ENCODE data around the gene EFNA5.

The EFNA5 gene

DNA sequence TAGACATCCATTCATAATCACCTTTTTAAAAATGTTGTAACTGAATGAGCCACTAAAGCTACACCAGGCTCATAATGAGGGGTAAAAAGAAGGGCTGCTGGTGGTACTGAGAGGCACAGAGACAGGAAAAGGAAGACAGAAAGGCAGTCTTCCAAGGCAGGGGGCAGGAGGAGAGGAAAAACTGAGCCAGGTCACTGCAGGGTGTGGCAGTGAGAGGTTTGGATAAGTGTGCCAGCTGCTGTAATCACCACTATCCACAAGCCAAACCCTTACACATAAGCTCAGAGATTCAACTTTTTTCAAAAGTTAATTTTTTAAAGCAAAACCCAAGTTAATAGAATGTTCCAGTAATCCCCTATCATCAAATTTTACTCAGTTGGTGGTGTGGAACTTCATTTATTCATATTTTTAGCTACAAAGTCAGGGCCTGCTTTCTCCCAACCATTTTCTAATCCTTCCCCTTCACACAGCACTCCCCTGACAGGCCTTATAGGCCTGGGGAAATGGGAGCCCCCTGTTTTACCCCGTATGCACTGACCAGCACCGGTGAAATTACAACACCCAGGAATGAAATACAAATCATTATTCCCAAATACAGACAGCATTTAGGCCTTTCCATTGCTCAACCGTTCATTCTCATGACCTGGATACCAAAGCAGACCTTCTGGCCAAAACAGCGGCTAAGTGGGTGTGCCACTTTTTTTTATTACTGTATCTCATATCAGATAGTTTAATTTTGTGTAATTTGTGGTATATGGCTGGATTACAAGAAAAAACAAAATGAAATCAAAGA is 76.3 kb downstream of the EFNA5 start:
- no peaks in the 10 kb centered on the region for H3F3A ChIP-seq (ENCODE audit: insufficient read depth, low read length)
- no peaks in the 10 kb centered on the region for H3K79me2 ChIP-seq (ENCODE audit: insufficient read depth, low read length)
- no peak overlapping the region for H3K9ac ChIP-seq (ENCODE audit: low read length)
- no peaks in the 10 kb centered on the region for H3K9me3 ChIP-seq (ENCODE audit: low read length)
- H3K4me3 ChIP-seq (ENCODE audit: low read depth, low read length, poor library complexity, severe bottlenecking) = no peak overlapping the region
- H3K4me2 ChIP-seq (ENCODE audit: low read length) = no peak overlapping the region
- no peaks in the 10 kb centered on the region for H3K9me2 ChIP-seq (ENCODE audit: low read depth, low read length)
- no peak overlapping the region for H3K27ac ChIP-seq (ENCODE audit: low read depth, low read length, poor library complexity, severe bottlenecking)
- no peaks in the 10 kb centered on the region for H3K36me3 ChIP-seq (ENCODE audit: insufficient read depth, low read length)
- H3K27me3 ChIP-seq (ENCODE audit: insufficient read depth, low read length) = no peaks in the 10 kb centered on the region
- no peak overlapping the region for H2AFZ ChIP-seq (ENCODE audit: low read length)
- TF ChIP-seq EZH2 (IDR thresholded peaks at IDR 0.05; ENCODE audit: borderline replicate concordance, low read length) = no peak
- TF ChIP-seq, protein P1, sequence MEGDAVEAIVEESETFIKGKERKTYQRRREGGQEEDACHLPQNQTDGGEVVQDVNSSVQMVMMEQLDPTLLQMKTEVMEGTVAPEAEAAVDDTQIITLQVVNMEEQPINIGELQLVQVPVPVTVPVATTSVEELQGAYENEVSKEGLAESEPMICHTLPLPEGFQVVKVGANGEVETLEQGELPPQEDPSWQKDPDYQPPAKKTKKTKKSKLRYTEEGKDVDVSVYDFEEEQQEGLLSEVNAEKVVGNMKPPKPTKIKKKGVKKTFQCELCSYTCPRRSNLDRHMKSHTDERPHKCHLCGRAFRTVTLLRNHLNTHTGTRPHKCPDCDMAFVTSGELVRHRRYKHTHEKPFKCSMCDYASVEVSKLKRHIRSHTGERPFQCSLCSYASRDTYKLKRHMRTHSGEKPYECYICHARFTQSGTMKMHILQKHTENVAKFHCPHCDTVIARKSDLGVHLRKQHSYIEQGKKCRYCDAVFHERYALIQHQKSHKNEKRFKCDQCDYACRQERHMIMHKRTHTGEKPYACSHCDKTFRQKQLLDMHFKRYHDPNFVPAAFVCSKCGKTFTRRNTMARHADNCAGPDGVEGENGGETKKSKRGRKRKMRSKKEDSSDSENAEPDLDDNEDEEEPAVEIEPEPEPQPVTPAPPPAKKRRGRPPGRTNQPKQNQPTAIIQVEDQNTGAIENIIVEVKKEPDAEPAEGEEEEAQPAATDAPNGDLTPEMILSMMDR (IDR thresholded peaks at IDR 0.05; ENCODE audit: low read length) = no peak
- H3K4me1 ChIP-seq (ENCODE audit: insufficient read depth, low read length, severe bottlenecking) = no peaks in the 10 kb centered on the region
- H4K20me1 ChIP-seq (ENCODE audit: insufficient read depth, low read length) = no peaks in the 10 kb centered on the region

DNA sequence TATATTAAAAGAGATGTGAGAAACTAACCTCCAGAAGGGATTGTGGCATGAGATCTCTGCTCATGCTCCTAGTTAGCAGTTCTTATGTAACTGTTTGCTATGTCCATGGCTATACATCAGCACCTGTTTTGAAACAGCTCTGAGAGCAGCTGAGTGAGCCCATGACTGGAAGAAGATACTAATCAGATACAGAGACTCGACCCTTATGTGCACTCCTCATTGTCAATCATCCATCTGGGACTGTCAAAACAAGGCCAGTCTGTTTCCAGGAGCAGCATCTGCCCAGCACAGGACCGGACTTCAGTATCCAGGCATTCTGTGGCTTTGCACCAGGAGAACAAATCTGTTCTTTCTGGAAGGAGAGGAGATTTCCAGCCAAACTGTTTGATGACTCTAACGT is 77.7 kb downstream of the EFNA5 start:
- H3K9ac ChIP-seq (ENCODE audit: low read length) = no peak overlapping the region
- H3K79me2 ChIP-seq (ENCODE audit: insufficient read depth, low read length) = no peaks in the 10 kb centered on the region
- H3K4me2 ChIP-seq (ENCODE audit: low read length) = no peak overlapping the region
- H3K27ac ChIP-seq (ENCODE audit: low read depth, low read length, poor library complexity, severe bottlenecking) = no peak overlapping the region
- H3K9me2 ChIP-seq (ENCODE audit: low read depth, low read length) = no peaks in the 10 kb centered on the region
- no peaks in the 10 kb centered on the region for H3F3A ChIP-seq (ENCODE audit: insufficient read depth, low read length)
- H2AFZ ChIP-seq (ENCODE audit: low read length) = no peak overlapping the region
- H3K36me3 ChIP-seq (ENCODE audit: insufficient read depth, low read length) = no peaks in the 10 kb centered on the region
- no peaks in the 10 kb centered on the region for H3K9me3 ChIP-seq (ENCODE audit: low read length)
- no peaks in the 10 kb centered on the region for H4K20me1 ChIP-seq (ENCODE audit: insufficient read depth, low read length)
- TF ChIP-seq EZH2 (IDR thresholded peaks at IDR 0.05; ENCODE audit: borderline replicate concordance, low read length) = no peak
- TF ChIP-seq, protein P1 (IDR thresholded peaks at IDR 0.05; ENCODE audit: low read length) = no peak
- no peak overlapping the region for H3K4me3 ChIP-seq (ENCODE audit: low read depth, low read length, poor library complexity, severe bottlenecking)
- H3K27me3 ChIP-seq (ENCODE audit: insufficient read depth, low read length) = no peaks in the 10 kb centered on the region
- H3K4me1 ChIP-seq (ENCODE audit: insufficient read depth, low read length, severe bottlenecking) = no peaks in the 10 kb centered on the region

DNA sequence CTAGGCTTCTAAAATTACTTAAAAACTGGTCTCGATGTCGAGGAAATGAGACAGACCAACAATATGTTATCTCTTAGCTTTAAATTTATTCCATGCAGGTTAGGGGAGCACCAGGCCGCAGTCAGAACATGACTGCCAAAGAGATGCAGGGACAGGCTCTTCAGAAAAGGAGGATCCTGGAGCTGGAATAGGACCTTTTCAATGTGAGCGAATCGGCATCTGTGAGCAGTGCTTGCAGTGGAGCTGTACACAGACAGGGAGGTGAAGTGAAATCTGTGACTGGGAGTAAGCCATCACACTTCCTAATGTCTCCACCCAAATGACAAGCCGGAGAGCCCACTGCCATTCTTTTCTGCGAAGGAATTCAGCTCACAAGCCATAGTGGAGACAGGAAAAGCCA is 78.2 kb downstream of the EFNA5 start:
- H3K4me1 ChIP-seq (ENCODE audit: insufficient read depth, low read length, severe bottlenecking) = no peaks in the 10 kb centered on the region
- H3K27ac ChIP-seq (ENCODE audit: low read depth, low read length, poor library complexity, severe bottlenecking) = no peak overlapping the region
- H3F3A ChIP-seq (ENCODE audit: insufficient read depth, low read length) = no peaks in the 10 kb centered on the region
- H3K9ac ChIP-seq (ENCODE audit: low read length) = no peak overlapping the region
- TF ChIP-seq EZH2 (IDR thresholded peaks at IDR 0.05; ENCODE audit: borderline replicate concordance, low read length) = no peak
- TF ChIP-seq, protein P1 (IDR thresholded peaks at IDR 0.05; ENCODE audit: low read length) = no peak
- no peak overlapping the region for H3K4me2 ChIP-seq (ENCODE audit: low read length)
- no peaks in the 10 kb centered on the region for H4K20me1 ChIP-seq (ENCODE audit: insufficient read depth, low read length)
- no peaks in the 10 kb centered on the region for H3K27me3 ChIP-seq (ENCODE audit: insufficient read depth, low read length)
- no peaks in the 10 kb centered on the region for H3K36me3 ChIP-seq (ENCODE audit: insufficient read depth, low read length)
- no peak overlapping the region for H2AFZ ChIP-seq (ENCODE audit: low read length)
- no peaks in the 10 kb centered on the region for H3K9me2 ChIP-seq (ENCODE audit: low read depth, low read length)
- H3K79me2 ChIP-seq (ENCODE audit: insufficient read depth, low read length) = no peaks in the 10 kb centered on the region
- H3K9me3 ChIP-seq (ENCODE audit: low read length) = no peaks in the 10 kb centered on the region
- H3K4me3 ChIP-seq (ENCODE audit: low read depth, low read length, poor library complexity, severe bottlenecking) = no peak overlapping the region

Measured in OCI-LY1 (cell line).